Loucy (cell line): ENCODE measurements around the gene TRIM33.

ENCODE experiments used
- EZH2phosphoT487 ChIP-seq: fragments of 200-600 bp; IDR thresholded peaks from 2 replicates; pipeline ENCODE4 v1.6.1; 2018; ENCODE audit warnings: antibody characterized with exemption, mild to moderate bottlenecking, moderate library complexity, borderline replicate concordance
- TF ChIP-seq, protein P1 (sequence below): fragments of 200-600 bp; sonication (generic); conservative IDR thresholded peaks from 2 replicates; pipeline ENCODE4 v1.5.1; 2014; ENCODE audit warnings: mild to moderate bottlenecking, antibody characterized with exemption, low read length

DNA sequence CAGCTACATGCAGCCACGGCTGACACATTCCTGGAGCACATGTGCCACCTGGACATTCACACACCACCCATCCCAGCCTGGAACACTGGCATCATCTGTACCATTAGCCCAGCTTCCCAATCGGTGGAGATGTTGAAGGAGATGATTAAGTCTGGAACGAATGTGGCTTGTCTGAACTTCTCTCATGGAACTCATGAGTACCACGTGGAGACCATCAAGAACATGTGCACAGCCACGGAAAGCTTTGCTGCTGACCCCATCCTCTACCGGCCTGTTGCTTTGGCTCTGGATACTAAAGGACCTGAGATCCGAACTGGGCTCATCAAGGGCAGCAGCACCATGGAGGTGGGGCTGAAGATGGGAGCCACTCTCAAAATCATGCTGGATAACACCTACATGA lies 25.0 kb upstream of the TRIM33 start:
- TF ChIP-seq, protein P1, sequence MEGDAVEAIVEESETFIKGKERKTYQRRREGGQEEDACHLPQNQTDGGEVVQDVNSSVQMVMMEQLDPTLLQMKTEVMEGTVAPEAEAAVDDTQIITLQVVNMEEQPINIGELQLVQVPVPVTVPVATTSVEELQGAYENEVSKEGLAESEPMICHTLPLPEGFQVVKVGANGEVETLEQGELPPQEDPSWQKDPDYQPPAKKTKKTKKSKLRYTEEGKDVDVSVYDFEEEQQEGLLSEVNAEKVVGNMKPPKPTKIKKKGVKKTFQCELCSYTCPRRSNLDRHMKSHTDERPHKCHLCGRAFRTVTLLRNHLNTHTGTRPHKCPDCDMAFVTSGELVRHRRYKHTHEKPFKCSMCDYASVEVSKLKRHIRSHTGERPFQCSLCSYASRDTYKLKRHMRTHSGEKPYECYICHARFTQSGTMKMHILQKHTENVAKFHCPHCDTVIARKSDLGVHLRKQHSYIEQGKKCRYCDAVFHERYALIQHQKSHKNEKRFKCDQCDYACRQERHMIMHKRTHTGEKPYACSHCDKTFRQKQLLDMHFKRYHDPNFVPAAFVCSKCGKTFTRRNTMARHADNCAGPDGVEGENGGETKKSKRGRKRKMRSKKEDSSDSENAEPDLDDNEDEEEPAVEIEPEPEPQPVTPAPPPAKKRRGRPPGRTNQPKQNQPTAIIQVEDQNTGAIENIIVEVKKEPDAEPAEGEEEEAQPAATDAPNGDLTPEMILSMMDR: no peak
- no peak for TF ChIP-seq EZH2phosphoT487
